GM21717 (cell line): ENCODE results near the gene ACVR2A.
A peak's percentile ranks its signal among the peaks of the same experiment; 100 is the strongest.

ENCODE experiments used
- ATAC-seq: cut with Tn5 transposase; IDR thresholded peaks from one replicate; pipeline ENCODE4 v1.9.1; 2021; ENCODE audit warnings: mild to moderate bottlenecking, moderate library complexity; ENCODE audit not compliant: unreplicated experiment

The ACVR2A gene

DNA sequence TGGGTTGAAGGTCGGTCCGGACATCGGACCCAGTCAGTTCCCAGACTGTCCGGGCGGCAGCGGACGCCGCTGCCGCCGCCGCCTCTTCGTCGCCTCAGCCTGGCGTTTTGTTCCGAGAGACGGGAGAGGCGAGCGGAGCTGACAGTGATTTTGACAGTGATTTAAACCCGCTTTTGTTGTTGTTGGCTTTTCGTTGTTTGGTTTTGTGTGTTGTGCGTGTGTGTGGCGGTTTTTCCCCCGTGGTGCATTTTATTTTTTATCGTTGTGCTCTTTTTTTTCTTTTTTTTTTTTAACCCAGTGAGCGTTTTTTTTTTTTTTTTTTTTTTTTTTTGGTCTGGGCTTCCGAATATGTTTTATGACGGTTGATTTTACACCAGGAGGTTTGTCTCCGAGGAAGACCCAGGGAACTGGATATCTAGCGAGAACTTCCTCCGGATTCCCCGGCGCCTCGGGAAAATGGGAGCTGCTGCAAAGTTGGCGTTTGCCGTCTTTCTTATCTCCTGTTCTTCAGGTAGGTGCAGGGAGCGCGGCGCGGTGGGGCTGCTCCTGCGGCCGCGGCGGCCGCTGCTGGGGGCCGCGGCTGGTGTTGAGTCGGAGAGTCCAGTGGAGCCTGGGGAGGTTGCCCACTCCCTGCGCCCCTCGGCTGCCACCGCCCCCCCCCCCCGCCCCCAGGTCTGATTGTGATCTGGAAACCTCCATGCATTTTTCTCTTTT, at the start of gene ACVR2A:
TSS of gene ACVR2A (plus strand) at position 333 of the 714 bp plus-strand sequence. CDS start at position 457, 124 bp downstream.
- peak; percentile 28 for ATAC-seq

DNA sequence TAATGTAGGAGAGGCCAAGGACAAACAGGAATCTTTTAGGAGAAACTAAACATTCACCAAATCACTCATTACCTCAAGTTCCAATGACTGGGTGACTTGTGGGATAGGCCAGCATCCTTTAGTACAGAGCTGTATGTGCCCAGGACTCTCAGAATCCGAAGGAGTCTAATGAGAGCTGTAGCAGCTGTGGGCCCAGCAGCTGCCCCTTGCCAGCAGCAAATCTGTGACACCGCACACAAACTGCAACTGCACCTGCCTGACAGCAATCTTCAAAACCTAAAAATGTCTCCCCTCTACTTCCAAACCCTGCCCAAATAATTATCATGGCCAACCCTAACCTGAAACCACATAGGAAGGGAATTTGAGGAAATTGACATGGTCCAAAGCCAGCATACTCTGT, 44.5 kb upstream of the ACVR2A start:
- ATAC-seq: no peak

DNA sequence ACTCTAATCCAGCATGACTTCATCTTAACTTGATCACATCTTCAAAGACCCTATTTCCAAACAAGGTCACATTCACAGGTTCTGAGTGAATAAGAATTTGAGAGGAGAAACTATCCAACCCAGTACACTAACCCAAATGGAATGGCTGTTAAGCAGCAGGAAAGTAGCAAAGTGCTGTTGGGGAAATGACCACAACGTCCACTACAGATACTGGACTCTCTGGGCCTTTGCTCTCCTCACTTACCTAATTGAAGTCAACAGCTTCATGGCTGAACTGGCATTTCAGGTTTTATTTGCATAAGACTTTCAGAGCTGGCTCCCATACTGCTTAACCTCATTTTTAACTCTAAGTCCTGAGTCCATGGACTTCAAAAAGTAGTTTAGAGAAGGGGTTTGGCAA, 38.0 kb upstream of the ACVR2A start:
- no peak for ATAC-seq

DNA sequence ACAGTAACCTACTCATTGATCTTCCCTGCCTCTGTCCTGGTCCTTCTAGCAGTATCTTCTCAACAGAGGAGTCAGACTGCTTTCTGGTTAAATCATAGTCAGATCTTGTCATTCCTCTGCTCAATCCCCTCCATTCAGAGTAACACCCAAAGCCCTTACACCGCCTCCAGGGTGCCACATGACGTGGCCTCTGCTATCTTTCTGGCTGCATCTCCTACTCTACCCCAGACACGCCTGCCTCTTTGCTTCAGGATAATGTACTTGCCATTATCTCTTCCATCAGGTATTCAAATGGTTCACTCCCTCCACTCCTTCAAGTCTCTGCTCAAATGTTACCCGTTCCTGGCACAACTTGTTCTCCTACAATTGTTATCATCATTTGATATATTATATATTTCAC, 36.3 kb upstream of the ACVR2A start:
- no peak for ATAC-seq

DNA sequence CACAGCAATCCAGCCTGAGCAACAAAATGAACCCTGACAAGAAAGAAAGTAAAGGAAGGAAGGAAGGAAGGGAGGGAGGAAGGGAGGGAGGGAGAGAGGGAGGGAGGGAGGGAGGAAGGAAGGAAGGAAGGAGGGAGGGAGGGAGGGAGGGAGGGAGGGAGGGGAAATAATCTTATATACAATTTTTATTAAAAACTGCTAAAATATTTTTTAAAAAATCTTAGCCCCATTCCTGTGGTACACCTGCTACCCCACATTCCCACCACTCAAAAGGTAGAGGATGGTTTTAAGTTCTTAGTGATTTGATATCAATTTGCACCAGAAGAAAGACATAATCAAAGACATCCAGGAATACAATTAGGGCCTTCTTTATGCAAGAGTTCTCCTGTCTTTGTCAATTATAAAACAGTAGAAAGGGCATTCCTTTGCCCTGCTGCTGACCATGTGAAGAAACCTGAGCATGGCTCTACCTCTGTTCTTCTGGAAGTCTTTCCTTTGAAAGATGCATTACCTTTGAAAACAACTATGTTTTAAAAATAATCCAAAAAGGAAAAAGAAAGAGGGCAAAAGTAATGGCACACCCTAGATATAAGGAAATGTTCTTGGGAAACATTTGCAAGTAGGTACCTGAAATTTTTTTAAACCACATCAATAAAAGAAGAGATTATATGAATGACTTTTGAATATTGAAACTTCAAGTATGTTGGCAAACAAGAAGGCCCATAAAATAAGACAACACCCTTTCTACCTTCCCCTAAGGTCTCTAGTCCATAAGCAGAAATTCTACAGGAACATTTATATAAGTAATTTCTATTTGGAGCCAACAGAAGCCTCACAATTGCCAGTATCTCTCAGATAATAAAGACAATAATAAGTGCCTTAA, 33.7 kb upstream of the ACVR2A start:
- ATAC-seq: no peak

DNA sequence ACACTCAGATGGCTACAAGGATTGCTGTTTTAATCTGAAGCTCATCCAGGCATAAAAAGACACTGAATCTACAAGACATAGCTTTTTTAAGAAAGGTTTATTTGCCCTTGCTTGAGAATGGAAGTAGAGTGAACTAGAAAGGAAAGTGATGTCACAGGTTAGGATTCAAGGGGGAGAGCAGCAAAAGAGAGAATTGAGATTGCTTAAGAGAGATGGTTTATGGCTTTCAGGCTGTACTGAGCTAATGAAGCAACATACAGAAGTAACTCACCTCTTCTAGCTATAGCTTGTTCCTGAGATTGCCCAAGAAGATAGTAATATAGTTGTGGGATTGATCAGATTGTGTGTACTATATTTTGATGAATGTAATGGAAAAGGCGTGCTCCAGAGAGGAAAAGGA, 26.1 kb upstream of the ACVR2A start:
- ATAC-seq: no peak

DNA sequence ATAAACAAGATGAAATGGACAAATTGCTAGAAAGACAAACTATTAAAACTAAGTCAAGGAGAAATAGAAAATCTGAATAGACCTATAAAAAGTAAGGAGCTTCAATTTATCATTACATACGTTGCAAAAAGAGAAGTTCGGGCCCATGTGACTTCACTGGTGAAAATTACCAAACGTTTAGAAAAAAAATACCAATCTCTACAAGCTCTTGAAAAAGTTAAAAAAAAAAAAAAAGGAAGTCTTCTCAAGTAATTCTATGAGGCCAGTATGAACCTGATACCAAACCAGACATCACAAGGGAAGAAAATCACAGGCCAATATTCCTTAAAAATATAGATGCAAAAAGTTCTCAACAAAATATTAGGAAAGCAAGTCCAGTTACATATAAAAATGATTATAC, 20.2 kb upstream of the ACVR2A start:
- no peak for ATAC-seq

DNA sequence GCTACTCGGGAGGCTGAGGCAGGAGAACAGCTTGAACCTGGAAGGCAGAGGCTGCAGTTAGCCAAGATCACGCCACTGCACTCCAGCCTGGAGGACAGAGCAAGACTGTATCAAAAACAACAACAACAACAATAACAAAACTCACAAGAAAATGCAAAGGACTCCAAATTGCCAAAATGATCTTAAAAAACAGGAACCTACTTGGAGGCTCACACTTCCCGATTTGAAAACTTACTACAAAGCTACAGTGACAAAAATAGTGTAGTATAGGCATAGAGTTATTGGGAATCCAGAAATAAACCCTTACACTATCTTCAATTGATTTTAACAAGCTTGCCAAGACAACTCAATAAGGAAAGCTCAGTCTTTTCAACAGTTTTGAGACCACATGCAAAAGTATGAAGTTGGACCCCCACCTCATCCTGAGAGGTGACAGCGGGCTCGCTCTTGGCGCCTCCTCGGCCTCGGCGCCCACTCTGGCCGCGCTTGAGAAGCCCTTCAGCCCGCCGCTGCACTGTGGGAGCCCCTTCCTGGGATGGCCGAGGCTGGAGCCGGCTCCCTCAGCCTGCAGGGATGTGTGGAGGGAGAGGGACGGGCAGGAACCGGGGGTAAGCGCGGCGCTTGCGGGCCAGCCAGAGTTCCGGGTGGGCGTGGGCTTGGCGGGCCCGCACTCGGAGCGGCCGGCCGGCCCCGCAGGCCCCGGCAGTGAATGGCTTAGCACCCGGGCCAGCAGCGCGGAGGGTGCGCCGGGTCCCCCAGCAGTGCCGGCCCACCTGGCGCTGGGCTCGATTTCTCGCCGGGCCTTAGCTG, 18.3 kb upstream of the ACVR2A start:
- no peak for ATAC-seq

DNA sequence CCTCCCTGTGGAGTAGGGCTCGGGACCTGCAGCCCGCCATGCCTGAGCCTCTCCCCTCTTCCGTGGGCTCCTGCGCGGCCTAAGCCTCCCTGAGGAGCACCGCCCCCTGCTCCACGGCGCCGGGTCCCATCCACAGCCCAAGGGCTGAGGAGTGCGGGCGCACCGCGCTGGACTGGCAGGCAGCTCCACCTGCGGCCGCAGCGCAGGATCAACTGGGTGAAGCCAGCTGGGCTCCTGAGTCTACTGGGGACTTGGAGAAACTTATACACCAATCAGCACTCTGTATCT, 17.8 kb upstream of the ACVR2A start:
- no peak for ATAC-seq

DNA sequence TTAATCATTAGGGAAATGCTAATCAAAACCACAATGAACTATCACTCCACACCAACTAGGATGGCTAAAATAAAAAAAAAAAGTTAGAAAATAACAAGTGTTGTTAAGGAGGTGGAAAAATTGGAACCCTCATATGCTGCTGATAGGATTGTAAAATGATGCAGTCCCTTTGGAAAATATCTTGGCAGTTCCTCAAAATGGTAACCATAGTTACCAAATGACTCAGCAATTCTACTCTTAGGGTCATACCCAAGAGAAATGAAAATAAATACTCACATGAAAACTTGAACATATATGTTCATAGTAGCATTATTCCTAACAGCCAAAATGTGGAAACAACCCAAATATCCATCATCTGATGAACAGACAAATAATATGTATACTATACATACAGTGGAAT, 15.7 kb upstream of the ACVR2A start:
- ATAC-seq: no peak

DNA sequence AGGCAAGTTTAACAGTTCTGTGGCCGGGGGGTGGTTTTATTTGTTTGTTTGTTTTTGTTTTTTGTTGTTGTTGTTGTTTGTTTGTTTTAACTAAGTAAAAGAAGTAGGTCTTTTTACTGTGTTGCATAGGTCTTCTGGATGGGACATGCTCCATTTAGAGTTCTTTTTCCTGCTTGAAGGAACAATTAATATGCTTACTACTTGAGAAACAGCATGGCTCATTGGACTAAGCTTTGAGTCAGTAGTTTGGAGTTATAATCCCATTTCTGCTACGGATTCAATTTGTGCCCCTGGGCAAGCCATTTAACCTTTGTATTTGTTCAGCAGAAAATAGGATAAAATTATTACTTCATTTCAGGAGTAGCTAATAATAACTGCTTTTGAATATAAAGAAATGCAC, 8.7 kb upstream of the ACVR2A start:
- no peak for ATAC-seq

DNA sequence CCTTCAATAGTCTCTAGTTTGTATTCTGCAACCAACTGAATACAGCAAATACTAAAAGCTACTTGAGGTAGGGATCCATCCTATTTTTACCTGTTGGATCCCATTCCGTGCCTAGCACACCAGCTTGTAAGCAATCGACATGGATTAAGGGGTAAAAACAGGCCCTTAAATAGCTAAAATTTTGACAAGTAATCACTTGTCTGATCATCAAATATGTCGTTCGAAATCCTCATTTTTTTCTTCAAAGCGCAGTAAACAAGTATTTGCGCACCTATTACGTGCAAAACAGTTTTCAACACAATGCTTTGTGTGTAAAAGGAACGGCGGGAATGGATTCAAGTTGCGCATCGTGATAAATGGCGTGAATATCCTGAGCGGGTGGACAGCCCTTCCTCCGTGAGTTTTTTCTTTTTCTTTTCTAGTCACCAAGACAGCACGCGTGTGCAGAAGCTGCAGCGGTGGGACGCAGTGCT, 1.4 kb upstream of the ACVR2A start:
- no peak for ATAC-seq

DNA sequence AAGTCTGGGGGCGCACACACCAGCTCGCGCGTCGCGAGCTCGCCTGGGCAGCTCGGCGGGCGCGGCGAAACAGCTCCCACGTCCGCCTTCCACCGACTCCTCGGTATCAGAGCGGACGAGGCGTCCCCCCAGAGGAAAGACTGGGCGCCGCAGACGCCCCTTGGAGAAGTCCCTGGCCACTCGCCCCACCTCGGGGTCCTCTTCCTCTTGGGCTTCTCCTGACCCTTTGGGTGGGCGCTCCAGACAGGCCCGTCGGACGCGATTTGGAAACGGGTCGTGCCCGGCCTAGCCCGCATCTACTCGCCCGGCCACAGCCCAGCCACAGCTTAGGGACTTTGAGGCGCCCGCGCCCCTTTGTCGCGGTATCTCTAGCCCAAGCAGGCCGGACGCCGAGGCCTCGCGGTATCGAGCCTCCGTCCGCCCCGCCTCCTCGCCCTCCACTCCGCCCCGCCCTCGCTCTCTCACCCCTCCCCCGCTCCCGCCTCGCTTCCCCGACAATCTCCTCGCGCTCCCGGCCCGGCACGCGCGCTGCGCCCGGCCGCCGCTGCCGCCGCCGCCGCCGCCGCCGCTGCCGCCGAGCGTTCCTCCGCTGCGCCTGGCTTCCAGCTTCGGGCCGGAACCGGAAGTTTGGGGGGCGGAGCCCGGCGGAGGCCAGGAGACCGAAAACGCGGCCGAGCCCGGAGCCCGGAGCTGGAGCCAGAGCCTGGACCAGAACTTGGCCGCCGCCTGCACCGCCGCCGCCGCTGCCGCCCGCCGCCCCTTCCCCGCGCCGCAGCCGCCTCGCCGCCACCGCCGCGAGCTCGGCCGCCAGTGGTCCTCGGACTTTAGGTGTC, 749 bp upstream of the ACVR2A start:
- peak; percentile 86 for ATAC-seq

DNA sequence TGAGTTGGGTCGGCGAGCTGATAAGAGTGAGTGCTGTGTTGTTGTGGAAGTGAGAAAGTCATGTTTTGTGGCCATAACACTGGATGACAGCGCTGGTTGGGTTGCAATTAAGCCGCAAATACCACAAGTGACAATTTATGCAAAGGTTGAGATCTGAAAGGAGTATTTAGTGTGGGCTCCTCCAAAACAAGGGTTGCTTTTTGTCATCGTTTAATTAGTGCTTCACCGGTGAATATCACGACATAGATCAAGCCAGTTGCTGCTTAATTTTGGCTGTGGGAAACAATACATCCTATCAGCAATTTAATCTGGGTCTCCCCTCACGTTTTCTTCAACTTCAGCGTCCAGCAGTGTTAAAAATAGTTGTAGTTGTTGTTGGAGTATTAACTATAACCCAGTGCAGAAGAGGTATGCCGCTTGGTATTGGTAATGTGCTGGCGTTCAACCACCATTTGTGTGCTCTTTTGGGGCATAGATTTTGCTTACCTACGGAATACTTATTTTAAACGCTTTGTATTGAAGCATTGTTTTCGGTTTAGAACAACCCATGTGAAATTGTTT, 662 bp downstream of the ACVR2A start:
- ATAC-seq: peak; percentile 59

DNA sequence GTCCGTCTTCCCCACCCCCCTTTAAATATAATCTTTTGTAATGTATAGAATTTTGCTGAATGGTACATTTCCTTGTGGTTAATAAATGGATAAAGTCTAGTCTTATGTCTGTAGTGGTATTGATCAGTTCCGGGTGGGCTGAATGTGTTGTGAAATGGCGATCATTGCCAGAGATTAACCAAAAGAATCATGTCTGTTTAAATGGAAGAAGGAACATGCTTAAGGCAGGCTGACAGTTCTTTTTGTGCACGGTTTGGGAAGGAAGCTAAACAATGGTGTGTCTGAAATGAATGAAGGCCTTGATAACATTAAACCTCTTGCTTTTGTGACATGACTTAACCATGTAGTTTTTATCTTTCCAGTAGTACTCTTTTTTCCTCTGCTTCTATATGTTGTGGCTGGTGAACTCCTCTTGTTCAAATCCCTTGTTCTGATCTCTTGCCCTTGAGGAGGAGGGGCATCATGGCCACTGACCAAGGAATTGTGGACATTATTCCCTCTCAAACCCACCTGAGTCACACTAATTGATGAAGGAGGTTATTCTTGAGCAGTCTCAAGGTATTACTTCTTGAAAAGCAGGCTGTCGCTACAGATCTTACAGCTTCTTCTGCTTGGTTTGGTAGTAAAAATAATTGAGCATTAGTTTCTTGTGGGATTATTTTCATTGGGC, 1.7 kb downstream of the ACVR2A start:
- ATAC-seq: no peak

DNA sequence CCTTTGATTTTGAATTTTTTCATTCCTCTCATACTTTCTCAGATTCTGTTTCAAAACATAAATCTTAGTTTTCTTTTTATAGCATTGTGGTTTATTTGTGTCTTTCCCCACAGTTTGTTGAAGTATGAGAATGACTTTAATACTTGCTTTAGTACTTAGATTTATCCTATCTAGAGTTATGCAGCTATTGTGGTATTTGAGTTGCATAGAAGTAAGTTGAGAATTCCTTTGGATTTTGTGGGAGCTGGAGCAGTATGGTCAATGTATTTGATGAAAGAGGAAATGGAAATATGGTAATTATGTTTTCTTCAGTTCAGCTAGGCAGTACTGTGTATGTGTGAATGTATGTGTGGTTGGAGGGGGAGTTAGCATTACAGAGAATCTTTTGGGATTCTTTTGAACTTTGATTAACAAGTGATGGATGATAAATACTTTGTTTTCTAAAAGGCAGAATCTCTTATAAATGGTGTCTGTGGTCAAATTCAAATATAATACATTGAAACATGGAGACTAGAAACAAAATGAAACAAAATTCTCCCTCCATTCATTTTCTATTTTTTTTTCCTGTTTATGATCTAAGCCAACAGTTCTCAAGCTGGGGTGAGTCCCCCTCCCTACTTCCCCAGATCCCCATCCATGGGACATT, 3.0 kb downstream of the ACVR2A start:
- ATAC-seq: no peak

DNA sequence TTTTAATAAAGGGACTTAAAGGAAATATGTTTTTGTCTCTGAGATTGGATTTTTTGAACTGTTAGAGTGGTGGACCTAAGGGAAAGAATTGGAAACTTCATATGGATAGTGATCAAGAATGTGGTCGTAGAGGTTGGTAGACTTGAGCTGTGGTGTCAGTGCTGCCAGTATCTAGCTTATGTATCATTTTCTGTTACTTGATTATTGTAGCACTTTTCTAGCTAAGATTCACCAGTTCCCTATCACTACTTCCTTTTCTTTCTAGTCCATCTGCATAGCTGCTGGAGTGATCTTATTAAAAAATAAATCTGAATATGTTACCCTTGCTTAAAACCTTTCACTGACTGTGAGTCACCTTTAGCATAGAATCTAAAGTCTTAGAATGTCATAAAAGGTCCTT, 6.0 kb downstream of the ACVR2A start:
- no peak for ATAC-seq

DNA sequence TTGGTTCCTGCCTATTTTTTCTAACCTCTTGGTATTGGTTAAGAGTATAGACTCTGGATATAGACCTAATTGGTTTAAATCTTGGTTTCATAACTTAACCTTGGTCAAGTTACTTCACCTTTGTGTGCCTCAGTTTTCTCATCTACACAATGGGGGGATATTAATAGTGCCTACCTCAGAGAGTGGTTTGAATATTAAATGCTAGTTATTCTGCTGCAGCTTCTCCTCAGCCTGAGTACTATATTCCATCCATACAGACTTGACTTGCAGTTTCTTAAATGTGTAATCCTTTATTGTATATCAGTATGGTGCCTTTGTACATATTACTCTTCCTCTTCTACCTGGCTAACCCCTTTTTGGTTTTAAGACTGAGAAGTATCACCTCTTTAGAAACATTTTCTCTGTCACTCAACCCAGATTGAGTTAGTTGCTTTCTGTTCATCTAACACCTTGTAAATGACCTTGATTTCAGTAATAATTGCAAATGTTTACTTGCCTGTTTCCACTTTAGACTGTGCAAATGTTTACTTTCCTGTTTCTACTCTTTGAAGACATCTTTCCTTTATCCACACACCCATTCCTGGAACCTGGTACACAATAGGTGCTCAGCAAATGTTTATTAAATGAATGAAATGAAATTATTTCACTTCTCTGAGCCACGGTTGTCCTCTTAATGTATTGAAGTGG, 6.6 kb downstream of the ACVR2A start:
- ATAC-seq: no peak
